ENCODE measurements around the gene WASF2.

The WASF2 gene

GRCh38 chr1:27358038-27358927, 131.7 kb downstream of the WASF2 start:
- no peak for DNase-seq (ENCODE audit: low read depth in 2 of 2)

- DNase-seq (ENCODE audit: low read depth in 2 of 2): peak; percentile 57 to 71
These were observed 132.5 kb downstream of the WASF2 start for GRCh38 chr1:27357281-27358037.

GRCh38 chr1:27356619-27357280, 133.2 kb downstream of the WASF2 start:
- no peak for DNase-seq (ENCODE audit: low read depth in 2 of 2)

GRCh38 chr1:27356277-27356618, 133.7 kb downstream of the WASF2 start:
- no peak for DNase-seq (ENCODE audit: low read depth in 2 of 2)

GRCh38 chr1:27355683-27356082, 134.3 kb downstream of the WASF2 start:
- DNase-seq (ENCODE audit: low read depth in 2 of 2): no peak

Data from stimulated activated CD4-positive, alpha-beta T cell treated with anti-CD3 and anti-CD28 coated beads, Interleukin-1b, Interleukin-23, amount 100 ng/mL, for 1 hour (primary cell).